HG02870 (cell line): ENCODE measurements around the gene RNF111.
A peak's percentile ranks its signal among the peaks of the same experiment; 100 is the strongest.
"Not testable (repeated sequence)": the region's sequence is repeated elsewhere in the genome, so short reads cannot be mapped to it uniquely, and the experiment has no call there.

Source experiments
- ATAC-seq: cut with Tn5 transposase; IDR thresholded peaks from one replicate; pipeline ENCODE4 v1.9.1; 2021; ENCODE audit warnings: mild to moderate bottlenecking, moderate library complexity; ENCODE audit not compliant: unreplicated experiment

The RNF111 gene

GRCh38 chr15:59052915-59053407 is 65.5 kb downstream of the RNF111 start:
- no peak for ATAC-seq

DNA sequence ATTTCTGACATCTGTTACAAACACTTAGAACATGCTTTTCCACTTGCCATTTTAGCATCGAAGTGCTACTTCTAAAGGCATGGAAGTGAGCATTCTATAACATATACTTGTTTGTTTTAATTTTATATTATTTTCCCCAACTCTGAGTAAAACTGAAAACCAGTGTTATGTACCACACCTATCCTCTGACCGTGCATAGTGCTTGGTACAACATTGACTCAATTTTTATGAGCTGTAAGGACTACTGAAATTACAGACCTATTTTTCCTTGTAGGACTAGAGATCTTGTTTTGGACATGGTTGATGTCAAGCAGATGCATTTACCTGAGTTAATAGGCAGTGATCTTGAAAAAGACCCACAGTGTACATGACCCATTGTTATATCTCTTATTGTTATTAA is 66.0 kb downstream of the RNF111 start:
- ATAC-seq = no peak

GRCh38 chr15:59059076-59059597 is 71.7 kb downstream of the RNF111 start:
- no peak for ATAC-seq

GRCh38 chr15:59060348-59060747 is 72.9 kb downstream of the RNF111 start:
- no peak for ATAC-seq

GRCh38 chr15:59063042-59063441 is 75.6 kb downstream of the RNF111 start:
- no peak for ATAC-seq

DNA sequence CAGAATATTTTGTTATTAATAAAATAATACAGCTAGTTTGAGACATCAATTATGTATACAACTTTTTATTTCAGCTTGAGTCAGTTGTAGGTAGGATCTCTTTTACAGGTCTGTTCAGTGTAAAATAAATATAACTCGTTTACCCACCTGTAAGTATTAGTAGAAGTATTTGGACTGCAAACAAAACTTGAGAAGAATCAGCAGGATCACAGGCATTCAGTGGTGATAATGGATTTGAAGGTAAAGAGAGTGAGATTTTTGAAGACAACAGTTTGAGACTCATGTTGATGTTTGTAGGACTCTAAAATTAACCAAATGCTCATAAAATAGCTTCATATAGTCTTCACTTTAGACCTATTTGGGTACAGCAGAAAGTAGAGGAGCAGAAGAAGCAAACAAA is 82.0 kb downstream of the RNF111 start:
- ATAC-seq = no peak

DNA sequence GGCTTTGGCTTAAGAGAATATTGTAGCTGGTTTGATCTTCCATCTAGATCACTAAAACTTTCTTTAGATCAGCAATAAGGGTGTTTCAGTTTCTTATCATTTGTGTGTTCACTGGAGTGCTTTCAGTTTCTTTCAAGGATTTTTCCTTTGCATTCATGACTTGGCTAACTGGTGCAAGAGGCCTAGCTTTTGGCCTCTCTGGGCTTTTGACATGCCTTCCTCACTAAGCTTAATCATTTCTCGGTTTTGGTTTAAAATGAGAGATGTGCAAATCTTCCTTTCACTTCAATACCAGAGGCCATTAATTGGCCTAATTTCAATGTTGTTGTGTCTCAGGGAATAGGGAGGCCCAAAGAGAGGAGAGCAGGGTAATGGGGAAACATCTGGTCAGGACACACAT is 87.1 kb downstream of the RNF111 start:
- no peak for ATAC-seq

- ATAC-seq = no peak
These were observed 100.3 kb downstream of the RNF111 start for GRCh38 chr15:59087731-59088130.

- ATAC-seq = no peak
These were observed 106.6 kb downstream of the RNF111 start for GRCh38 chr15:59094077-59094476.

GRCh38 chr15:59096429-59096828 is 109.0 kb downstream of the RNF111 start:
- no peak for ATAC-seq

- ATAC-seq = no peak
These were observed 111.8 kb downstream of the RNF111 start for GRCh38 chr15:59099162-59099685.

GRCh38 chr15:59104602-59104911 is 117.1 kb downstream of the RNF111 start:
- no peak for ATAC-seq

DNA sequence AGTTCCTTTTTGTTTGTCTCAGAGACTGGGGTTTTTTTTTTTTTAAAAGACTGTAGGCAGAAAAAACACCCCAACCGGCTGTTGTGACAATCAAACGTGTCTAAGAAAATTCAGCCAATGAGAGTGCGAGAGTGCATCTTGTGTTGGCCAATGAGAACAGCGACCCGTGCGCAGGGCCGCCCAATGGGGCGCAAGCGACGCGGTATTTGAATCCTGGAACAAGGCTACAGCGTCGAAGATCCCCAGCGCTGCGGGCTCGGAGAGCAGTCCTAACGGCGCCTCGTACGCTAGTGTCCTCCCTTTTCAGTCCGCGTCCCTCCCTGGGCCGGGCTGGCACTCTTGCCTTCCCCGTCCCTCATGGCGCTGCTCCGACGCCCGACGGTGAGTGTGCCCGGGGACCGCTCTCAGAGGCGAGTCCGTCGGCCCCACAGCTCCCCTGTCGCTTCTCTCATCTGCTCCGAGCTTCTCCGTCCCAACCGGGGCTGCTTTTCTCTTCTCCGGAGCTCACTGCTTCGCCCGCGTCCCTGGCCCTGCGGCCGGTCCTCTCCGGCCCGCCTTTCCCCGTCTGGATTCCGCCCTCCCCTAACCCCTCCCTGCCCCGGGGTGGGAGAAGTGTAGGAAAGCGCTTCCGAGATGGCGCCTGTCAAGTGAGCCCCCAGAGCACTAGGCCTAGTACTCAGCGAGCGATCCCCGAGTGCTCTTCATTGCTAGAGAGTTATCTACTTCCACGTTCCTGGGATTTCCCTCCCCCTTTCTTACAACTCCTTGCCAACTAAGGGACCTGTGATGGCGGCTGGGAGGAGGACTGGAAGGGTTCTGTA is 117.7 kb downstream of the RNF111 start, which contains the start of gene CCNB2:
TSS of gene CCNB2 (plus strand) at position 235 of the 821 bp plus-strand sequence. CDS start at position 358, 123 bp downstream.
- peak; percentile 98 for ATAC-seq

GRCh38 chr15:59105854-59106253 is 118.4 kb downstream of the RNF111 start:
- no peak for ATAC-seq

- no peak for ATAC-seq
These were observed 123.8 kb downstream of the RNF111 start for GRCh38 chr15:59111251-59111650.

DNA sequence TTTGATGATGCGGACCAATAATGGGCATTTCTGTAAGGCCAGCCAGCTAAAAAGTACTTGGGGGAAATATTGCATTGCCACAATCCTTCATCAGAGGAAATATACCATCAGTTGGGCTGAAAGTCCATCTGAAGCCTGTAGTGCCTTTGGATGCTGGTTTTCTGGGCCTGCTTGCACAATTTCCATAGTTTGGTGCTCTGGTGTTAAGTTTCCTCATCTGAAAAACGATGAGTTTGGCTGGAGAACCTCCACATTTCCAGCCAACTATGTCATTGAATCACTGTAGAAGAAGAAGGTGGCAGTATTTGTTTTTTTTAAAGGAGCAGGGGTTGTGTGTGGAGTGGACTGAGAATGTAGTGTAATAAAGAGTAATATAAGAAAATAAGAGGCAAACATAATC is 127.6 kb downstream of the RNF111 start:
- ATAC-seq = no peak

DNA sequence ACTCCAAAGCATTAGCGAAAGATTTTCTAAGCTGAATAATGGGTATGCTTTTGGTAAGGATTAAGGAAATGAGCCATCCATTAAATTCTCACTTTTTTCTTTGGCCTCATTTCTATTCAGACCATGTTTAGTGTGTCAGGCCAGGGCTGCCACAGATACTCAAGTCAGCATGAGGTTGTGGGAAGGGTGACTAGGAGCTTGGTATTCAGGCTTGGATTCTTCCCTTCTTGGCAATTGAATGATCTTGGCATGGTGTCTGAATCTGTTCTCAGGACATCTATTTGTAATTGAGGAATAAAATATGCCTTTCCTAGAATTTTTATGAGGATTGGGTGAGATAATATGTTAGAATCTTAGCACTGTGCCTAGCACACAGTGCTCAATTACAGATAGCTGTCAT is 128.7 kb downstream of the RNF111 start:
- no peak for ATAC-seq

- ATAC-seq = no peak
These were observed 129.3 kb downstream of the RNF111 start for GRCh38 chr15:59116771-59117170.

DNA sequence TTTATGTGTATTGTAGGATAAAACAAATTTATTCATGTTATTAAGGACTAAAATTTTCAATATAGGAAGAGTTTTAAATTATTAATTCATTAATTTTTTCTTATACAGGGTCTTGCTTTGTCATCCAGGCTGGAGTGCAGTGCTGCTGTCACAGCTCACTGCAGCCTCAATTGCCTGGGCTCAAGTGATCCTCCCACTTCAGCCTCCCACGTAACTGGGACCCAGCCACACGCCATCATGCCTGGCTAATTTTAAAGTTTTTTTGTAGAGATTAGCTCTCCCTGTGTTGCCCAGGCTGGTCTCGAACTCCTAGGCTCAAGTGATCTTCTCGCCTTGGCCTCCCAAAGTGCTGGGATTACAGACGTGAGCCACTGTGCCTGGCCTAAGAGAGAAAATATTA is 132.2 kb downstream of the RNF111 start:
- ATAC-seq = no peak

DNA sequence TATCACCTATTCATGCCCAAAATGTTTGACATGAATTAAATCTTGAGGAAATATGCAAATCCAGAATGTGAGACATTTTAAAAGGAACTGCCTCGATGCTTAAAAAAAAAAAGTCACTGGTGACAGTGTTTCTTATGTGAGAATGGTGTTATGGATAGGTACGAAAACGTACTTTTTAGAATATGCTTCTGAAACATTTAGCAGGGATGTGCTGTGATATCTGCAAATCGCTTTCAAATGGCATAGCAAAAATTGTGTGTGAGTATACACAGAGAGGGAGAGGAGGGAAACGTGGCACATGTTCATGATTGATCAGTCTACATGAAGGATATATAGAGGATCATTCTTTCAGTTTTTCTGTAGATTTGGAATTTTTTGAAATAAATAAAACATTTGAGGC is 133.5 kb downstream of the RNF111 start:
- ATAC-seq = no peak

- ATAC-seq = no peak
These were observed 136.8 kb downstream of the RNF111 start for GRCh38 chr15:59124261-59124660.

DNA sequence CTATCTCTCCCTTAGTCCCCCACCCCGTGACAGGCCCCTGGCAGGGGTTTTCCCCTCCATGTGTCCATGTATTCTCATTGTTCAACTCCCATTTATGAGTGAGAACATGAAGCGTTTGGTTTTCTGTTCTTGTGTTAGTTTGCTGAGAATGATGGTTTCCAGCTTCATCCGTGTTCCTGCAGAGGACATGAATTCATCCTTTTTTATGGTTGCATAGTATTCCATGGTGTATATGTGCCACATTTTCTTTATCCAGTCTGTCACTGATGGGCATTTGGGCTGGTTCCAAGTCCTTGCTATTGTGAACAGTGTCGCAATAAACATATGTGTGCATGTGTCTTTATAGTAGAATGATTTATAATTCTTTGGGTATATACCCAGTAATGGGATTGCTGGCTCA is 138.2 kb downstream of the RNF111 start:
- not testable (repeated sequence) for ATAC-seq
